Thyroid gland (tissue), 4 donors: Measurements from ENCODE around the gene VWA2.

ENCODE experiments used
- POLR2A ChIP-seq, 2 donors: fragments of 450-650 bp; IDR thresholded peaks; one replicate each; pipeline ENCODE4 v1.6.1; 2017; ENCODE audit warnings: antibody characterized with exemption in 2 of 2, mild to moderate bottlenecking in 2 of 2, moderate library complexity in 1 of 2
- TF ChIP-seq, protein P1 (sequence below), 6 experiments: fragments of 200-600 bp in 3 of 6; fragments of 450-650 bp in 3 of 6; sonication (generic) in 3 of 6; IDR thresholded peaks; one replicate each; pipeline ENCODE4 v1.5.1; 2016 to 2019; ENCODE audit warnings: antibody characterized with exemption in 6 of 6, mild to moderate bottlenecking in 2 of 6, inconsistent platforms in 1 of 6, moderate library complexity in 1 of 6

DNA sequence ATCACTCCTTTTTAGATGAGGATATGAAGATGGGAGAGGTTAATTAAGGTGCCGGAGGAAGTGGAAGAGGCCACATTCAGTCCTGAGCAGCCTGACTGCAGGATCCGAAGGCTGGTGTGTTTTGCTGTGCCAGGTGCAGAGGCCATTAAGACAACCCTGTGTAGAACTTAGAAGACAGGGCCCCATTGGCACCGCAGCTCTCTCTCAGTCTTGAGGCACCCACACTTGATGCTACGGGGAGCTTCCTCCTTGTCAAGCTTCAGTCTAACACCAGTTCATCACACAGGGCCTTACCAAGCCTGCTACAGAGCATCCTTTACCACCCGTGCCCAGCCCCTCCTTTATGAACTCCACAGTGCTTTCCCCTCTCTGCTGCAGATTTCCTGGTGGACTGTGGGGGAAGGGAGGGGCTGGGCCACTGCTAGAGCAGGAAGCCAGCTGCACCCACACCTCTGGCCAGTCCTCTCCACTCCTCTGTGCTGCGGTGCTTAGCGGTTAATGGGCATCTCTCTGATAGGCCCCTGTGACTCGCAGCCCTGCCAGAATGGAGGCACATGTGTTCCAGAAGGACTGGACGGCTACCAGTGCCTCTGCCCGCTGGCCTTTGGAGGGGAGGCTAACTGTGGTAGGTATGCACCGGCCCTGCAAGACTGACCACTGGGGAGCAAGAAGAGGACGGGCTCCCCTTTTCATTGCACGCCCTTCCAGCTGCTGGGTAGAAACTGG lies 45.5 kb downstream of the VWA2 start:
- TF ChIP-seq, protein P1, sequence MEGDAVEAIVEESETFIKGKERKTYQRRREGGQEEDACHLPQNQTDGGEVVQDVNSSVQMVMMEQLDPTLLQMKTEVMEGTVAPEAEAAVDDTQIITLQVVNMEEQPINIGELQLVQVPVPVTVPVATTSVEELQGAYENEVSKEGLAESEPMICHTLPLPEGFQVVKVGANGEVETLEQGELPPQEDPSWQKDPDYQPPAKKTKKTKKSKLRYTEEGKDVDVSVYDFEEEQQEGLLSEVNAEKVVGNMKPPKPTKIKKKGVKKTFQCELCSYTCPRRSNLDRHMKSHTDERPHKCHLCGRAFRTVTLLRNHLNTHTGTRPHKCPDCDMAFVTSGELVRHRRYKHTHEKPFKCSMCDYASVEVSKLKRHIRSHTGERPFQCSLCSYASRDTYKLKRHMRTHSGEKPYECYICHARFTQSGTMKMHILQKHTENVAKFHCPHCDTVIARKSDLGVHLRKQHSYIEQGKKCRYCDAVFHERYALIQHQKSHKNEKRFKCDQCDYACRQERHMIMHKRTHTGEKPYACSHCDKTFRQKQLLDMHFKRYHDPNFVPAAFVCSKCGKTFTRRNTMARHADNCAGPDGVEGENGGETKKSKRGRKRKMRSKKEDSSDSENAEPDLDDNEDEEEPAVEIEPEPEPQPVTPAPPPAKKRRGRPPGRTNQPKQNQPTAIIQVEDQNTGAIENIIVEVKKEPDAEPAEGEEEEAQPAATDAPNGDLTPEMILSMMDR (IDR thresholded peaks at IDR 0.05), result no peak
- TF ChIP-seq POLR2A (IDR thresholded peaks at IDR 0.05), result no peak
